B cell (primary cell): Measurements from ENCODE around the gene ARID3A. TPM values are rescaled to one million over a fixed set of nuclear protein-coding genes. Genes with fewer than 3 reads are reported as not detected.

Experiments
- ATAC-seq: fragments of 200-7000 bp; cut with Tn5 transposase; one replicate; pipeline ENCODE4 v1.10.0; 2021; ENCODE audit warnings: low read depth, mild to moderate bottlenecking, moderate number of reproducible peaks, moderate library complexity
- CTCF ChIA-PET: fragments of 350-600 bp; sonication (Branson Sonifier 250); formaldehyde crosslinking; loops from one replicate; lab custom pipeline; 2021; ENCODE audit warnings: antibody characterized with exemption, inconsistent platforms; lab: Charles Lee
- POLR2A ChIA-PET: fragments of 350-600 bp; sonication (Branson Sonifier 250); formaldehyde crosslinking; loops from one replicate; lab custom pipeline; 2021; ENCODE audit warnings: antibody characterized with exemption; lab: Charles Lee
- DNase-seq: peaks from one replicate; pipeline ENCODE4 v3.0.0; 2013
- H2AFZ ChIP-seq: 2 replicates; pipeline ENCODE4 v1.6.1; 2012; ENCODE audit warnings: mild to moderate bottlenecking, low read depth, low read length; ENCODE audit not compliant: insufficient read depth, poor library complexity, severe bottlenecking
- H3K27ac ChIP-seq, 2 donors: 1 replicate in 1 of 2; 2 replicates in 1 of 2; pipeline ENCODE4 v1.5.1; 2012 to 2013; ENCODE audit warnings: low read length in 2 of 2, mild to moderate bottlenecking in 2 of 2, moderate library complexity in 1 of 2
- H3K27me3 ChIP-seq, 4 experiments: fragments of 200-600 bp in 1 of 4; sonication (generic) in 1 of 4; replicated peaks in 1 of 4; 1 replicate in 2 of 4; 2 replicates in 2 of 4; pipeline versions ENCODE4 v1.6.1 to v1.7.0; 2013 to 2016; ENCODE audit warnings: low read length in 3 of 4, mild to moderate bottlenecking in 2 of 4, mixed read lengths in 1 of 4, moderate library complexity in 1 of 4; ENCODE audit not compliant: insufficient read depth in 4 of 4, control insufficient read depth in 3 of 4; ENCODE audit errors: control extremely low read depth in 1 of 4
- H3K36me3 ChIP-seq, 2 experiments: replicated peaks in 1 of 2; 1 replicate in 1 of 2; 2 replicates in 1 of 2; pipeline versions ENCODE4 v1.6.1 to v1.7.1; 2013; ENCODE audit warnings: low read length in 1 of 2; ENCODE audit not compliant: insufficient read depth in 2 of 2, control insufficient read depth in 1 of 2; ENCODE audit errors: control extremely low read depth in 1 of 2, extremely low read depth in 1 of 2
- H3K4me1 ChIP-seq, 2 donors: fragments of 200-600 bp in 1 of 2; sonication (generic) in 1 of 2; 1 replicate in 1 of 2; 2 replicates in 1 of 2; pipeline versions ENCODE4 v1.5.1 to v1.6.1; 2013 to 2017; ENCODE audit warnings: low read length in 2 of 2; ENCODE audit not compliant: control insufficient read depth in 2 of 2, insufficient read depth in 2 of 2
- H3K4me2 ChIP-seq: replicated peaks from 2 replicates; pipeline ENCODE3; 2012; ENCODE audit warnings: mild to moderate bottlenecking, low read depth, low read length; ENCODE audit not compliant: poor library complexity, severe bottlenecking
- H3K4me3 ChIP-seq, 5 experiments: fragments of 200-600 bp in 1 of 5; sonication (generic) in 1 of 5; 1 replicate in 3 of 5; 2 replicates in 2 of 5; pipeline versions ENCODE4 v1.5.1 to v1.7.0; 2011 to 2016; ENCODE audit warnings: low read length in 4 of 5, mild to moderate bottlenecking in 4 of 5, low read depth in 2 of 5, control low read depth in 1 of 5, moderate library complexity in 1 of 5; ENCODE audit not compliant: insufficient read depth in 1 of 5; ENCODE audit errors: control extremely low read depth in 1 of 5, extremely low read depth in 1 of 5
- H3K79me2 ChIP-seq: fragments of 200-600 bp; sonication (generic); one replicate; pipeline ENCODE4 v1.6.0; 2016; ENCODE audit warnings: low read length; ENCODE audit not compliant: control insufficient read depth, insufficient read depth
- H3K9ac ChIP-seq: fragments of 200-600 bp; sonication (generic); 2 replicates; pipeline ENCODE4 v1.6.1; 2017; ENCODE audit warnings: mild to moderate bottlenecking, low read length, moderate library complexity
- H3K9me3 ChIP-seq, 3 donors: one replicate each; pipeline versions ENCODE4 v1.6.1 to v1.7.1; 2013; ENCODE audit warnings: low read length in 2 of 3; ENCODE audit not compliant: control insufficient read depth in 2 of 3, insufficient read depth in 1 of 3; ENCODE audit errors: control extremely low read depth in 1 of 3
- H4K20me1 ChIP-seq: 2 replicates; pipeline ENCODE4 v1.6.0; 2012; ENCODE audit warnings: mild to moderate bottlenecking, low read length; ENCODE audit not compliant: insufficient read depth, control insufficient read depth, poor library complexity, severe bottlenecking
- H3K27ac Mint-ChIP-seq: one replicate; pipeline ENCODE4 v1.8.0; 2021; ENCODE audit warnings: mixed read lengths
- H3K27me3 Mint-ChIP-seq: one replicate; pipeline ENCODE4 v1.8.0; 2021; ENCODE audit warnings: mixed read lengths
- H3K4me1 Mint-ChIP-seq: one replicate; pipeline ENCODE4 v1.8.0; 2021; ENCODE audit warnings: mixed read lengths
- H3K4me3 Mint-ChIP-seq: one replicate; pipeline ENCODE4 v1.8.0; 2021; ENCODE audit warnings: mixed read lengths
- H3K9me3 Mint-ChIP-seq: one replicate; pipeline ENCODE4 v1.8.0; 2022; ENCODE audit warnings: mixed read lengths; ENCODE audit not compliant: insufficient read depth
- EZH2 ChIP-seq: IDR thresholded peaks from 2 replicates; pipeline ENCODE4 v1.6.1; 2012; ENCODE audit warnings: borderline replicate concordance, low read depth, mild to moderate bottlenecking, moderate library complexity, low read length; ENCODE audit not compliant: insufficient read depth, poor library complexity, severe bottlenecking
- WGBS: methylation state at CpG from one replicate; pipeline ENCODE4 v1.1.5; 2013; ENCODE audit warnings: missing lambda C conversion rate; ENCODE audit not compliant: insufficient coverage; 5-methylcytosine and 5-hydroxymethylcytosine counted together
- intact Hi-C: fragments of 100-400 bp; cut with micrococcal nuclease; formaldehyde crosslinking; loops from one replicate; pipeline ENCODE4 v1.10.0; 2022
- polyA plus RNA-seq: library from polyadenylated mRNA; depleted of rRNA; stranded (reverse); fragments of >200 nt; gene quantifications from 2 replicates; pipeline ENCODE4 v1.2.3, GENCODE V29; 2012
- total RNA-seq, 2 donors: library from RNA; stranded (reverse); fragments of 120-200 nt in 1 of 2; gene quantifications; 1 replicate in 1 of 2; 2 replicates in 1 of 2; pipeline versions ENCODE4 v1.2.3 to v1.2.4, GENCODE V29; 2013 to 2022
- TF ChIP-seq, protein P1 (sequence below): fragments of 200-600 bp; IDR thresholded peaks from one replicate; pipeline ENCODE4 v1.8.0; 2022; ENCODE audit warnings: antibody characterized with exemption, mild to moderate bottlenecking

ARID3A gene
- total and polyA plus RNA-seq, 2 donors (not counting 1 experiment from before 2014, with no cell fraction given): 22.9 to 60.5 TPM

GRCh38 chr19:952049-952679 lies 26.3 kb downstream of the ARID3A start:
- peaks cover 44 to 79% of the 10 kb centered on the region in 2 donors for H3K4me1 ChIP-seq
- H3K9ac ChIP-seq: peak overlapping the region; percentile 60
- peak overlapping the region; percentile 47 to 52 for H3K27ac ChIP-seq
- ChIA-PET CTCF (interaction anchor here (0.7 kb wide), 1 partner anchor 664 kb away, joined by 3 read pairs; no protein-coding TSS in a partner anchor), POLR2A (interaction anchor here (0.7 to 1.3 kb wide), 2 partner anchors 20 to 115 kb away, joined by 6 to 8 read pairs; partner anchors contain the start of gene ARHGAP45)
- no peaks in the 10 kb centered on the region for H3K9me3 Mint-ChIP-seq
- H3K4me2 ChIP-seq: peak overlapping the region; percentile 77
- H3K9me3 ChIP-seq: no peaks in the 10 kb centered on the region
- peaks cover 69% of the 10 kb centered on the region for H3K79me2 ChIP-seq
- peaks cover 50% of the 10 kb centered on the region for H4K20me1 ChIP-seq
- no peak for DNase-seq
- H3K27me3 Mint-ChIP-seq: no peaks in the 10 kb centered on the region
- H3K36me3 ChIP-seq: peaks cover 0 to 2% of the 10 kb centered on the region in 2 experiments
- H3K4me1 Mint-ChIP-seq: peaks cover 52% of the 10 kb centered on the region
- H2AFZ ChIP-seq: no peak overlapping the region
- TF ChIP-seq, protein P1, sequence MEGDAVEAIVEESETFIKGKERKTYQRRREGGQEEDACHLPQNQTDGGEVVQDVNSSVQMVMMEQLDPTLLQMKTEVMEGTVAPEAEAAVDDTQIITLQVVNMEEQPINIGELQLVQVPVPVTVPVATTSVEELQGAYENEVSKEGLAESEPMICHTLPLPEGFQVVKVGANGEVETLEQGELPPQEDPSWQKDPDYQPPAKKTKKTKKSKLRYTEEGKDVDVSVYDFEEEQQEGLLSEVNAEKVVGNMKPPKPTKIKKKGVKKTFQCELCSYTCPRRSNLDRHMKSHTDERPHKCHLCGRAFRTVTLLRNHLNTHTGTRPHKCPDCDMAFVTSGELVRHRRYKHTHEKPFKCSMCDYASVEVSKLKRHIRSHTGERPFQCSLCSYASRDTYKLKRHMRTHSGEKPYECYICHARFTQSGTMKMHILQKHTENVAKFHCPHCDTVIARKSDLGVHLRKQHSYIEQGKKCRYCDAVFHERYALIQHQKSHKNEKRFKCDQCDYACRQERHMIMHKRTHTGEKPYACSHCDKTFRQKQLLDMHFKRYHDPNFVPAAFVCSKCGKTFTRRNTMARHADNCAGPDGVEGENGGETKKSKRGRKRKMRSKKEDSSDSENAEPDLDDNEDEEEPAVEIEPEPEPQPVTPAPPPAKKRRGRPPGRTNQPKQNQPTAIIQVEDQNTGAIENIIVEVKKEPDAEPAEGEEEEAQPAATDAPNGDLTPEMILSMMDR: no peak
- no peak for TF ChIP-seq EZH2
- peak overlapping the region in 3 of 5 experiments; percentile 35 to 58 (median 47) for H3K4me3 ChIP-seq
- peak overlapping the region; percentile 86 for H3K27ac Mint-ChIP-seq
- 70% methylated on average over 12 of the region's 14 CpGs for WGBS
- peak overlapping the region; percentile 64 for H3K4me3 Mint-ChIP-seq
- intact Hi-C loops: no loop called here
- no peaks in the 10 kb centered on the region for H3K27me3 ChIP-seq
- no peak for ATAC-seq
